Endothelial cell of umbilical vein (primary cell): ENCODE measurements around the gene LRP1. TPM values are rescaled to one million over a fixed set of nuclear protein-coding genes. Genes with fewer than 3 reads are reported as not detected.
A peak's percentile ranks its signal among the peaks of the same experiment; 100 is the strongest.

Experiments
- BruUV-seq: library from RNA; stranded (reverse); fragments of 400-500 nt; replicated peaks from 2 replicates; lab custom pipeline; 2021; lab: Mats Ljungman, UMichigan
- CTCF ChIA-PET: fragments of 300-600, 350-600 bp; sonication (Branson Sonifier 250); formaldehyde crosslinking; loops from one replicate; lab custom pipeline; 2021; ENCODE audit warnings: antibody characterized with exemption, inconsistent platforms; lab: Charles Lee
- POLR2A ChIA-PET: fragments of 300-600, 350-600 bp; sonication (Branson Sonifier 250); formaldehyde crosslinking; loops from one replicate; lab custom pipeline; 2021; ENCODE audit warnings: antibody characterized with exemption, inconsistent platforms; lab: Charles Lee
- DNase-seq: peaks from one replicate; pipeline ENCODE4 v3.0.0-alpha.2; 2011; ENCODE audit warnings: low read depth, low spot score
- FAIRE-seq: peaks from 2 replicates; lab custom pipeline; 2011; peaks lifted over from hg19 to GRCh38; lab: Jason Lieb, UNC
- H2AFZ ChIP-seq: 2 replicates; pipeline ENCODE4 v1.6.0; 2012; ENCODE audit warnings: low read depth, low read length, control low read depth, inconsistent platforms
- H3K27ac ChIP-seq: 2 replicates; pipeline ENCODE4 v1.5.1; 2011; ENCODE audit warnings: low read depth, mild to moderate bottlenecking, control low read depth, low read length, moderate library complexity; ENCODE audit not compliant: insufficient read depth
- H3K27me3 ChIP-seq, 2 experiments: 2 replicates each; pipeline versions ENCODE4 v1.6.0 to v1.6.1; 2011; ENCODE audit warnings: low read length in 2 of 2, mixed read lengths in 1 of 2; ENCODE audit not compliant: control insufficient read depth in 2 of 2, insufficient read depth in 2 of 2
- H3K36me3 ChIP-seq, 2 experiments: 2 replicates in 1 of 2; 3 replicates in 1 of 2; pipeline ENCODE4 v1.5.1; 2011; ENCODE audit warnings: low read length in 2 of 2, mild to moderate bottlenecking in 1 of 2, moderate library complexity in 1 of 2; ENCODE audit not compliant: control insufficient read depth in 2 of 2, insufficient read depth in 2 of 2; ENCODE audit errors: extremely low read depth in 1 of 2
- H3K4me1 ChIP-seq: 3 replicates; pipeline ENCODE4 v1.5.1; 2011; ENCODE audit warnings: mild to moderate bottlenecking, low read length; ENCODE audit not compliant: control insufficient read depth, insufficient read depth; ENCODE audit errors: extremely low read depth
- H3K4me2 ChIP-seq: 2 replicates; pipeline ENCODE4 v1.6.1; 2011; ENCODE audit warnings: low read length, control low read depth, mixed read lengths; ENCODE audit not compliant: insufficient read depth
- H3K4me3 ChIP-seq, 3 experiments: fragments of 200-600 bp in 1 of 3; sonication (generic), shearing (Covaris generic) in 1 of 3; replicated peaks in 1 of 3; 2 replicates each; pipeline ENCODE4 v1.5.1; 2011 to 2016; ENCODE audit warnings: control low read depth in 3 of 3, low read length in 3 of 3, mild to moderate bottlenecking in 2 of 3, inconsistent platforms in 1 of 3, low read depth in 1 of 3, moderate library complexity in 1 of 3; ENCODE audit not compliant: insufficient read depth in 1 of 3
- H3K79me2 ChIP-seq: 2 replicates; pipeline ENCODE4 v1.6.0; 2012; ENCODE audit warnings: low read length, inconsistent platforms; ENCODE audit not compliant: control insufficient read depth, insufficient read depth
- H3K9ac ChIP-seq: replicated peaks from 2 replicates; pipeline ENCODE3; 2011; ENCODE audit warnings: low read length, control low read depth; ENCODE audit not compliant: insufficient read depth; ENCODE audit errors: extremely low read depth
- H3K9me1 ChIP-seq: replicated peaks from 3 replicates; pipeline ENCODE4 v1.6.0; 2011; ENCODE audit warnings: mild to moderate bottlenecking, low read length; ENCODE audit not compliant: control insufficient read depth, insufficient read depth; ENCODE audit errors: extremely low read depth
- H3K9me3 ChIP-seq: replicated peaks from 2 replicates; pipeline ENCODE4 v1.5.1; 2012; ENCODE audit warnings: low read length, inconsistent platforms; ENCODE audit not compliant: control insufficient read depth, insufficient read depth
- H4K20me1 ChIP-seq: replicated peaks from 2 replicates; pipeline ENCODE3; 2011; ENCODE audit warnings: mild to moderate bottlenecking, low read length; ENCODE audit not compliant: control insufficient read depth, insufficient read depth; ENCODE audit errors: extremely low read depth
- CTCF ChIP-seq, 2 donors: IDR thresholded peaks; 1 replicate in 1 of 2; 2 replicates in 1 of 2; pipeline ENCODE4 v1.5.1; 2011; ENCODE audit warnings: low read length in 2 of 2, mild to moderate bottlenecking in 2 of 2, moderate library complexity in 2 of 2, control low read depth in 1 of 2, inconsistent platforms in 1 of 2, low read depth in 1 of 2; ENCODE audit not compliant: insufficient read depth in 1 of 2; ENCODE audit errors: extremely low read depth in 1 of 2
- GATA2 ChIP-seq: IDR thresholded peaks from 2 replicates; pipeline ENCODE4 v1.7.0; 2011; ENCODE audit warnings: low read depth, mild to moderate bottlenecking, moderate library complexity, mixed read lengths, low read length; ENCODE audit not compliant: insufficient read length, insufficient read depth
- POLR2A ChIP-seq: IDR thresholded peaks from 2 replicates; pipeline ENCODE4 v1.6.1; 2012; ENCODE audit warnings: low read depth, mild to moderate bottlenecking, control low read depth, low read length
- POLR2AphosphoS5 ChIP-seq: IDR thresholded peaks from 2 replicates; pipeline ENCODE4 v1.6.1; 2012; ENCODE audit warnings: low read depth, mild to moderate bottlenecking, control low read depth, low read length, moderate library complexity; ENCODE audit not compliant: insufficient read depth
- dilution Hi-C: fragments of 300-500 bp; cut with MboI; formaldehyde crosslinking; loops from one replicate; pipeline ENCODE4 v1.15.0; 2019; ENCODE audit warnings: low sequenced_read_pairs; ENCODE audit not compliant: extremely low pct_ligation_motif_present
- intact Hi-C: fragments of 100-400 bp; cut with micrococcal nuclease; formaldehyde crosslinking; loops from one replicate; pipeline ENCODE4 v1.10.0; 2022
- polyA plus RNA-seq, 4 experiments: library from polyadenylated mRNA; depleted of rRNA in 3 of 4; stranded (reverse) in 3 of 4; unstranded in 1 of 4; fragments of >200 nt; gene quantifications; 2 replicates each; pipeline versions ENCODE4 v1.2.1 to v1.2.3, GENCODE V29; 2011 to 2012; ENCODE audit warnings: missing spikeins in 1 of 4
- total RNA-seq: library from RNA; stranded (reverse); gene quantifications from 2 replicates; pipeline ENCODE4 v1.2.3, GENCODE V29; 2021

Gene LRP1
- total and polyA plus RNA-seq, 2 donors (not counting 3 experiments of a cell fraction or from before 2014, with no cell fraction given), result 1.6 to 4.6 TPM

DNA sequence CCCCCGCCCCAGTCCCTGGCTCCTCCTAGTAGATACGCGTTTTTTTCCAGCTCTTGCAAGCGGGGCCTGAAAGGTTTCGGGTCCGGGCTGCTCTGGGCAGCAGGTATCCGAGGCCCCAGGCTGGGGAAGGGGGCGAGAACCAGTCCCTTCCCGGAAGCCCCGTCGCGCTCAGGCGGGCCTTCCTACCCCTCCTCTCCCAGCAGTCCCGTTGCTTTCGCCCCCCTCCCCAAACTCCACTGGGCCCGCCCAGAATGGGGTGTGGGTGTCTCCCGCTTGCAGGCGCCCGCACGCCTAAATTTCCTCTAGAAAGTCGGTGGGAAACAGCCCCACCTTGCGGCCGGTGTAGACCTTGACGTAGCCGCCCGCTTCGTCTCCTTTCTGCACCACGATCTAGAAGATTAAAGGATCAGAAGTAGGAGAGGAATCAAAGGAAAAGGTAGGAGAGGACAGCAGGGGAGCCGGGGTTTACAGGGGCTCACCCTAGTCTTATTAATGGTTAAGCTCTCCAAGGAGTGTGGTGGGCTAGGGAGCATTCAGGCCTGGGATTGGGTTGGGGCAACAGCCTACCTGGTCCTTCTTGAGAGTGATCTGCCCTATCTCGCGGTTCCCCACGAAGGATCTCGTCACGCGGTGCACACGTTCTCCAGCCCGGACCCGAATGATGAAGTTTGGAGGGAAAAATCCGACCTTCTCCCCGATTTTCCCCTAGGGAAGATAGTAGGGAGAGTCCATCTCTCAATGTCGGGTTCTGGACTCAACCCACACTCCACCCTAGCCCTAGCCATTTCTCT, 115.4 kb downstream of the LRP1 start:
- no TSS peak for BruUV-seq
- Histone ChIP-seq H3K4me3 (peak overlapping the region in 1 of 3 experiments; percentile 26), H4K20me1 (no peaks in the 10 kb centered on the region), H2AFZ (no peak overlapping the region), H3K4me2 (peak overlapping the region; percentile 59), H3K27ac (no peak overlapping the region), H3K4me1 (peaks cover 21% of the 10 kb centered on the region), H3K9me3 (no peaks in the 10 kb centered on the region), H3K36me3 (no peaks in the 10 kb centered on the region), H3K27me3 (peaks cover 34 to 37% of the 10 kb centered on the region in 2 experiments), H3K79me2 (no peaks in the 10 kb centered on the region), H3K9me1 (no peaks in the 10 kb centered on the region), H3K9ac (no peak overlapping the region)
- DNase-seq, result peak; percentile 68
- POLR2A ChIA-PET, result interaction anchor here (1.5 kb wide), 1 partner anchor 14 kb away, joined by 4 read pairs; the partner anchor contains the start of gene SHMT2
- dilution Hi-C loops, result no loop called here
- peak; percentile 83 to 87 for TF ChIP-seq CTCF (IDR thresholded peaks at IDR 0.05; ENCODE audit: extremely low read depth in 1 of 2, insufficient read depth in 1 of 2, low read depth in 1 of 2, low read length in 2 of 2)
- no peak for TF ChIP-seq POLR2AphosphoS5
- CTCF ChIA-PET, result interaction anchor here (0.7 to 10.7 kb wide), 28 partner anchors 8 to 1597 kb away, joined by 3 to 214 read pairs (median 4); partner anchors contain the start of genes ARHGEF25, GLI1, INHBE and NXPH4
- FAIRE-seq, result peak; percentile 88
- intact Hi-C loops, result loop anchor here (1.0 to 5.0 kb wide), 3 partner anchors 30 to 131 kb away; partner anchors contain the start of genes LRP1 and STAT6

- ChIA-PET CTCF (interaction anchor here (1.0 to 10.7 kb wide), 4 partner anchors 7 to 37 kb away, joined by 3 to 214 read pairs (median 15); partner anchors contain the start of genes SHMT2 and STAC3), POLR2A (no interaction called here)
- no peak for FAIRE-seq
- no peak overlapping the region for H3K27ac ChIP-seq
- H3K9me3 ChIP-seq, result no peaks in the 10 kb centered on the region
- no TSS peak for BruUV-seq
- H3K79me2 ChIP-seq, result no peaks in the 10 kb centered on the region
- H3K4me3 ChIP-seq, result no peak overlapping the region
- intact Hi-C loops (loop anchor here (5.0 kb wide), 2 partner anchors 117 to 132 kb away; partner anchors contain the start of genes LRP1 and STAT6), dilution Hi-C loops (no loop called here)
- no peaks in the 10 kb centered on the region for H4K20me1 ChIP-seq
- H2AFZ ChIP-seq, result no peak overlapping the region
- H3K9ac ChIP-seq, result no peak overlapping the region
- no peak for DNase-seq
- H3K36me3 ChIP-seq, result no peaks in the 10 kb centered on the region
- H3K27me3 ChIP-seq, result peaks cover 32 to 36% of the 10 kb centered on the region in 2 experiments
- no peaks in the 10 kb centered on the region for H3K9me1 ChIP-seq
- H3K4me2 ChIP-seq, result no peak overlapping the region
- TF ChIP-seq POLR2A, result no peak
- no peak for TF ChIP-seq POLR2AphosphoS5
- TF ChIP-seq GATA2, result no peak
- peaks cover 17% of the 10 kb centered on the region for H3K4me1 ChIP-seq
Measured at GRCh38 chr12:57244312-57244696, 116.0 kb downstream of the LRP1 start.
